IMR-90 (cell line): ENCODE results near the gene CERK. TPM values are rescaled to one million over a fixed set of nuclear protein-coding genes. Genes with fewer than 3 reads are reported as not detected.
A peak's percentile ranks its signal among the peaks of the same experiment; 100 is the strongest.

ENCODE experiments used
- ATAC-seq: fragments of 200-7000 bp; cut with Tn5 transposase; 2 replicates; pipeline ENCODE4 v1.9.1; 2020; ENCODE audit warnings: low read depth, mild to moderate bottlenecking, moderate library complexity
- BruUV-seq: library from RNA; stranded (reverse); fragments of 400-500 nt; replicated peaks from 2 replicates; lab custom pipeline; 2021; lab: Mats Ljungman, UMichigan
- CTCF ChIA-PET: fragments of 300-600 bp; formaldehyde crosslinking; extraction: SDS; loops from one replicate; lab custom pipeline; 2021; ENCODE audit warnings: antibody characterized with exemption; lab: Yijun Ruan, JAX
- POLR2A ChIA-PET: fragments of 300-600 bp; sonication (Branson Sonifier 250); formaldehyde crosslinking; loops from one replicate; lab custom pipeline; 2022; ENCODE audit warnings: antibody characterized with exemption; ENCODE audit not compliant: unreplicated experiment; lab: Charles Lee
- DNase-seq: peaks from one replicate; pipeline ENCODE4 v3.0.0; 2013
- H2AFZ ChIP-seq: replicated peaks from 2 replicates; pipeline ENCODE3; 2013; ENCODE audit warnings: low read length, mild to moderate bottlenecking; ENCODE audit not compliant: poor library complexity
- H2AK5ac ChIP-seq: 2 replicates; pipeline ENCODE4 v1.6.1; 2013; ENCODE audit warnings: low read depth, low read length, inconsistent platforms
- H2AK9ac ChIP-seq: replicated peaks from 2 replicates; pipeline ENCODE3; 2013; ENCODE audit warnings: mild to moderate bottlenecking, low read depth, low read length, moderate library complexity; ENCODE audit not compliant: poor library complexity
- H2BK120ac ChIP-seq: 2 replicates; pipeline ENCODE4 v1.6.1; 2013; ENCODE audit warnings: low read depth, low read length, inconsistent platforms
- H2BK15ac ChIP-seq: 3 replicates; pipeline ENCODE4 v1.6.1; 2013; ENCODE audit warnings: low read depth, low read length, inconsistent platforms
- H2BK20ac ChIP-seq: 2 replicates; pipeline ENCODE4 v1.6.1; 2013; ENCODE audit warnings: low read depth, mild to moderate bottlenecking, inconsistent platforms, low read length, moderate library complexity
- H2BK5ac ChIP-seq: 2 replicates; pipeline ENCODE4 v1.6.1; 2013; ENCODE audit warnings: mild to moderate bottlenecking, low read depth, low read length, inconsistent platforms; ENCODE audit not compliant: poor library complexity, severe bottlenecking
- H3K14ac ChIP-seq: replicated peaks from 2 replicates; pipeline ENCODE4 v1.6.1; 2013; ENCODE audit warnings: low read depth, low read length, inconsistent platforms
- H3K18ac ChIP-seq: 2 replicates; pipeline ENCODE4 v1.6.1; 2013; ENCODE audit warnings: low read depth, low read length, control low read depth
- H3K23ac ChIP-seq: 2 replicates; pipeline ENCODE4 v1.6.1; 2013; ENCODE audit warnings: low read depth, low read length, inconsistent platforms
- H3K27ac ChIP-seq: 2 replicates; pipeline ENCODE4 v1.5.1; 2013; ENCODE audit warnings: mild to moderate bottlenecking, control low read depth, low read length; ENCODE audit not compliant: insufficient read depth
- H3K27me3 ChIP-seq: 2 replicates; pipeline ENCODE4 v1.6.1; 2013; ENCODE audit warnings: low read length; ENCODE audit not compliant: control insufficient read depth, insufficient read depth
- H3K36me3 ChIP-seq: 2 replicates; pipeline ENCODE4 v1.6.1; 2013; ENCODE audit warnings: low read length, mixed read lengths; ENCODE audit not compliant: control insufficient read depth, insufficient read depth
- H3K4ac ChIP-seq: 2 replicates; pipeline ENCODE4 v1.6.1; 2013; ENCODE audit warnings: low read depth, low read length, inconsistent platforms
- H3K4me1 ChIP-seq: 2 replicates; pipeline ENCODE4 v1.6.1; 2013; ENCODE audit warnings: low read length, mixed read lengths; ENCODE audit not compliant: control insufficient read depth, insufficient read depth
- H3K4me2 ChIP-seq: 2 replicates; pipeline ENCODE4 v1.6.1; 2013; ENCODE audit warnings: low read depth, mild to moderate bottlenecking, control low read depth, low read length, moderate library complexity
- H3K4me3 ChIP-seq: 2 replicates; pipeline ENCODE4 v1.5.1; 2013; ENCODE audit warnings: low read depth, mild to moderate bottlenecking, control low read depth, low read length, moderate library complexity; ENCODE audit not compliant: insufficient read depth
- H3K56ac ChIP-seq: 2 replicates; pipeline ENCODE4 v1.6.1; 2013; ENCODE audit warnings: low read length, inconsistent platforms; ENCODE audit not compliant: insufficient read depth; ENCODE audit errors: extremely low read depth
- H3K79me1 ChIP-seq, 2 experiments: 2 replicates each; pipeline ENCODE4 v1.6.1; 2013; ENCODE audit warnings: low read length in 2 of 2, inconsistent platforms in 1 of 2, low read depth in 1 of 2
- H3K9ac ChIP-seq: 2 replicates; pipeline ENCODE4 v1.6.1; 2013; ENCODE audit warnings: low read depth, low read length, control low read depth
- H3K9me1 ChIP-seq: 2 replicates; pipeline ENCODE4 v1.6.1; 2013; ENCODE audit warnings: low read length, inconsistent platforms; ENCODE audit not compliant: insufficient read depth
- H3K9me3 ChIP-seq: 2 replicates; pipeline ENCODE4 v1.6.1; 2013; ENCODE audit warnings: low read length; ENCODE audit not compliant: control insufficient read depth, insufficient read depth
- H4K20me1 ChIP-seq: 2 replicates; pipeline ENCODE4 v1.6.1; 2013; ENCODE audit warnings: low read length, inconsistent platforms; ENCODE audit not compliant: insufficient read depth
- H4K5ac ChIP-seq: 2 replicates; pipeline ENCODE4 v1.6.1; 2013; ENCODE audit warnings: mild to moderate bottlenecking, low read depth, low read length, control low read depth
- H4K8ac ChIP-seq, 2 experiments: 2 replicates each; pipeline ENCODE4 v1.6.1; 2013; ENCODE audit warnings: low read depth in 2 of 2, low read length in 2 of 2, control low read depth in 1 of 2, inconsistent platforms in 1 of 2
- H4K91ac ChIP-seq: 2 replicates; pipeline ENCODE4 v1.6.1; 2013; ENCODE audit warnings: low read depth, low read length, inconsistent platforms; ENCODE audit not compliant: insufficient read depth
- BHLHE40 ChIP-seq: fragments of 150-350 bp; IDR thresholded peaks from 2 replicates; pipeline ENCODE4 v1.6.1; 2016; ENCODE audit warnings: mild to moderate bottlenecking, low read depth, low read length
- CHD1 ChIP-seq: IDR thresholded peaks from 2 replicates; pipeline ENCODE4 v1.6.1; 2012; ENCODE audit warnings: low read depth, low read length, improper control_type of control experiment
- ELK1 ChIP-seq: fragments of 150-350 bp; IDR thresholded peaks from 2 replicates; pipeline ENCODE4 v1.6.1; 2016; ENCODE audit warnings: low read depth, mild to moderate bottlenecking, low read length, moderate library complexity, borderline replicate concordance
- FOS ChIP-seq: fragments of 150-350 bp; IDR thresholded peaks from 2 replicates; pipeline ENCODE4 v1.6.1; 2016; ENCODE audit warnings: low read depth, low read length
- MAZ ChIP-seq: IDR thresholded peaks from 2 replicates; pipeline ENCODE4 v1.6.1; 2012; ENCODE audit warnings: low read depth, mild to moderate bottlenecking, low read length, improper control_type of control experiment, moderate library complexity, borderline replicate concordance
- MXI1 ChIP-seq: IDR thresholded peaks from 2 replicates; pipeline ENCODE4 v1.6.1; 2012; ENCODE audit warnings: low read depth, mild to moderate bottlenecking, low read length, moderate library complexity, borderline replicate concordance
- POLR2A ChIP-seq: IDR thresholded peaks from 2 replicates; pipeline ENCODE4 v1.6.1; 2012; ENCODE audit warnings: mild to moderate bottlenecking, low read depth, low read length
- RAD21 ChIP-seq: IDR thresholded peaks from 2 replicates; pipeline ENCODE4 v1.6.1; 2012; ENCODE audit warnings: low read length, improper control_type of control experiment
- RCOR1 ChIP-seq: IDR thresholded peaks from 2 replicates; pipeline ENCODE4 v1.6.1; 2012; ENCODE audit warnings: mild to moderate bottlenecking, low read length, improper control_type of control experiment; ENCODE audit not compliant: insufficient replicate concordance
- RFX5 ChIP-seq: IDR thresholded peaks from 2 replicates; pipeline ENCODE4 v1.8.0; 2012; ENCODE audit warnings: low read depth, mild to moderate bottlenecking, low read length, moderate library complexity
- SMC3 ChIP-seq: fragments of 150-350 bp; IDR thresholded peaks from 2 replicates; pipeline ENCODE4 v1.6.1; 2016; ENCODE audit warnings: low read depth, mild to moderate bottlenecking, antibody characterized with exemption, low read length, moderate library complexity
- USF2 ChIP-seq: fragments of 150-350 bp; IDR thresholded peaks from 2 replicates; pipeline ENCODE4 v1.6.1; 2017; ENCODE audit warnings: mild to moderate bottlenecking, antibody characterized with exemption, low read length, low read depth
- WGBS, 2 experiments: methylation state at CpG; one replicate each; pipeline versions ENCODE4 v1.1.5 to v1.1.7; 2013; ENCODE audit warnings: missing lambda C conversion rate in 2 of 2; ENCODE audit not compliant: insufficient read length in 1 of 2; ENCODE audit errors: extremely low coverage in 2 of 2; 5-methylcytosine and 5-hydroxymethylcytosine counted together
- dilution Hi-C: fragments of 300-500 bp; cut with HindIII; formaldehyde crosslinking; loops from one replicate; pipeline ENCODE4 v1.14.3; 2018; ENCODE audit warnings: low sequenced_read_pairs; ENCODE audit not compliant: unreplicated experiment
- in situ Hi-C: fragments of 300-500 bp; cut with MboI; formaldehyde crosslinking; loops from 3 replicates; pipeline ENCODE4 v1.14.3; 2019; ENCODE audit warnings: low sequenced_read_pairs, inconsistent platforms, mixed read lengths
- intact Hi-C: fragments of 100-400 bp; cut with micrococcal nuclease; formaldehyde crosslinking; loops from 2 replicates; pipeline ENCODE4 v1.10.0; 2022
- polyA plus RNA-seq, 3 experiments: library from polyadenylated mRNA; depleted of rRNA; stranded (reverse); fragments of >200 nt; gene quantifications; 2 replicates each; pipeline ENCODE4 v1.2.3, GENCODE V29; 2012; ENCODE audit warnings: low replicate concordance in 1 of 3
- total RNA-seq: library from RNA; depleted of rRNA; stranded (reverse); fragments of >200 nt; gene quantifications from 2 replicates; pipeline ENCODE4 v1.2.3, GENCODE V29; 2012

The CERK gene
- total and polyA plus RNA-seq, 2 of the 4 experiments (the other 2 are of a cell fraction), result 25.3 to 38.7 TPM

- Histone ChIP-seq H3K79me1 (no peaks in the 10 kb centered on the region; a peak in 1 of 4 replicates), H3K18ac (no peak overlapping the region), H3K9me1 (peaks cover 15% of the 10 kb centered on the region), H4K8ac (no peak overlapping the region), H3K4ac (no peak overlapping the region), H3K4me2 (no peak overlapping the region), H3K27ac (no peak overlapping the region), H2AFZ (peak overlapping the region; percentile 6), H3K4me3 (no peak overlapping the region), H4K20me1 (no peaks in the 10 kb centered on the region), H3K4me1 (peaks cover 17% of the 10 kb centered on the region), H3K9me3 (no peaks in the 10 kb centered on the region), H4K5ac (no peak overlapping the region), H3K23ac (no peak overlapping the region), H2BK20ac (no peak overlapping the region), H3K56ac (no peak overlapping the region), H3K9ac (no peak overlapping the region), H3K36me3 (no peaks in the 10 kb centered on the region), H2AK9ac (no peak overlapping the region), H3K27me3 (no peaks in the 10 kb centered on the region), H2BK15ac (no peak overlapping the region; the same call in 2 of the 3 replicates), H3K14ac (no peak overlapping the region), H4K91ac (no peak overlapping the region; the same call in 1 of the 2 replicates), H2AK5ac (peak overlapping the region; percentile 43; the same call in 1 of the 2 replicates), H2BK5ac (no peak overlapping the region), H2BK120ac (no peak overlapping the region)
- no peak for DNase-seq
- no TSS peak for BruUV-seq
- intact Hi-C loops, result no loop called here
- ChIA-PET POLR2A (no interaction called here), CTCF (no interaction called here)
- TF ChIP-seq RFX5 (no peak), RAD21 (no peak), CHD1 (no peak), RCOR1 (no peak), MAZ (no peak), SMC3 (no peak), USF2 (no peak), FOS (no peak), ELK1 (no peak), POLR2A (no peak), MXI1 (no peak), BHLHE40 (no peak)
- WGBS, 2 experiments, result 73% methylated on average over 4 of the region's 11 CpGs; no CpG with 5 or more reads in 1 of the 2 experiments
- dilution Hi-C loops, result no loop called here
- in situ Hi-C loops, result no loop called here
- ATAC-seq, result no peak
Observed at GRCh38 chr22:46746620-46747019, 8.6 kb upstream of the CERK start.
